Subcutaneous adipose tissue (tissue), 4 donors: Measurements from ENCODE around the gene KLHDC7B. TPM values are rescaled to one million over a fixed set of nuclear protein-coding genes. Genes with fewer than 3 reads are reported as not detected.

Source experiments
- CTCF ChIP-seq: fragments of 450-650 bp; IDR thresholded peaks from one replicate; pipeline ENCODE4 v1.5.1; 2016; ENCODE audit warnings: low read depth, mild to moderate bottlenecking, control low read depth, antibody characterized with exemption, moderate library complexity
- total RNA-seq, 4 donors: library from RNA; depleted of rRNA; stranded (reverse); fragments of >200 nt; gene quantifications; one replicate each; pipeline ENCODE4 v1.1.0, GENCODE V29; 2016

The KLHDC7B gene
- total RNA-seq, 4 donors from 2014 or later, result not detected

- TF ChIP-seq CTCF, result no peak
Measured at GRCh38 chr22:50519151-50519550, 26.5 kb upstream of the KLHDC7B start.

GRCh38 chr22:50520826-50521453, 24.8 kb upstream of the KLHDC7B start:
- TF ChIP-seq CTCF, result no peak

DNA sequence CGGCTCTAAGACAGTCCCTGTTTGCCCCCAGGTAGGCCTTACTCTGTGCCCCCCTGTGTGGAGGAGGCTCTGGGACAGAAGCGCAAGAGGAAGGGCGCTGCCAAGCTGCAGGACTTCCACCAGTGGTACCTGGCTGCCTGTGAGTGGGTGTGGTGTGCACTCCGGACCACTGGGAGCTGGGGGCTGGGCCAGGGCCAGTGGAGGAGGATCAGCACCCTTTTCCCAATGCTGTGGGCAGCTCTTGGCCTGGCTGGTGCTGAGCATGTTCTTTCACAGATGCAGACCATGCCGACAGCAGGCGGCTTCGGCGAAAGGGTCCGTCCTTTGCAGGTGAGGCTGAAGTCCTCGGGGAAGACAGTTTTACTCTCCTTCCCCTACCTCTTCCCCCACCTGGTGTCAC, 24.0 kb upstream of the KLHDC7B start:
- TF ChIP-seq CTCF, result no peak

GRCh38 chr22:50522208-50522805, 23.4 kb upstream of the KLHDC7B start:
- TF ChIP-seq CTCF, result no peak

- TF ChIP-seq CTCF, result no peak
Measured at GRCh38 chr22:50522806-50523438, 22.8 kb upstream of the KLHDC7B start.

DNA sequence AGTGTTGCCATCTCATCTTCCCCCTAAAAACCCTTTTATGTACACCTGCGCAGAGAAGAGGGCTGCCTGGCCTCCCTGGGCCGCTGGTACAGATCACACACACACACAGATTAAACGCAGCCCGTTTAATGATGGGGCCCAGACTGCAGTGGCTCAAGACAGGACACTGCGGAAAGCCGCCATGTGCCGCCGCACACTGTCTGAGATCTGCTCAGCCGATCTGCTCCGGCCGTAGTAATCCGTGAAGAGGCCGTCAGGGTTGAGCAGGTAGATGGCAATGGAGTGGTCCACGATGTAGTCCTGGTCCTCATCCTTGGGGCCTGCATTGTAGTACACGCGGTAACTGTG, 22.3 kb upstream of the KLHDC7B start:
- TF ChIP-seq CTCF, result no peak

GRCh38 chr22:50523806-50524675, 21.7 kb upstream of the KLHDC7B start:
- TF ChIP-seq CTCF, result no peak
